Nephron progenitor cell (in vitro differentiated cells): Measurements from ENCODE around the gene TNKS2.
A peak's percentile ranks its signal among the peaks of the same experiment; 100 is the strongest.
"Not testable (repeated sequence)": the region's sequence is repeated elsewhere in the genome, so short reads cannot be mapped to it uniquely, and the experiment has no call there.

Source experiments
- DNase-seq: peaks from one replicate; pipeline ENCODE4 v3.0.0; 2021
- H3K27ac Mint-ChIP-seq: 2 replicates; pipeline ENCODE4 v1.8.0; 2021; ENCODE audit warnings: mild to moderate bottlenecking, moderate library complexity, mixed read lengths
- H3K27me3 Mint-ChIP-seq: 2 replicates; pipeline ENCODE4 v1.8.0; 2021; ENCODE audit warnings: mild to moderate bottlenecking, low read depth, mixed read lengths; ENCODE audit not compliant: poor library complexity
- H3K36me3 Mint-ChIP-seq: 2 replicates; pipeline ENCODE4 v1.8.0; 2021; ENCODE audit warnings: low read depth, mixed read lengths
- H3K4me1 Mint-ChIP-seq: 2 replicates; pipeline ENCODE4 v1.8.0; 2021; ENCODE audit warnings: mixed read lengths
- H3K4me3 Mint-ChIP-seq: 2 replicates; pipeline ENCODE4 v1.8.0; 2021; ENCODE audit warnings: mild to moderate bottlenecking, moderate library complexity, mixed read lengths
- H3K9me3 Mint-ChIP-seq: 2 replicates; pipeline ENCODE4 v1.8.0; 2021; ENCODE audit warnings: mild to moderate bottlenecking, moderate library complexity, mixed read lengths
- CTCF ChIP-seq: fragments of 200-600 bp; sonication (generic); IDR thresholded peaks from 2 replicates; pipeline ENCODE4 v1.5.0; 2021; ENCODE audit warnings: antibody characterized with exemption

The TNKS2 gene

DNA sequence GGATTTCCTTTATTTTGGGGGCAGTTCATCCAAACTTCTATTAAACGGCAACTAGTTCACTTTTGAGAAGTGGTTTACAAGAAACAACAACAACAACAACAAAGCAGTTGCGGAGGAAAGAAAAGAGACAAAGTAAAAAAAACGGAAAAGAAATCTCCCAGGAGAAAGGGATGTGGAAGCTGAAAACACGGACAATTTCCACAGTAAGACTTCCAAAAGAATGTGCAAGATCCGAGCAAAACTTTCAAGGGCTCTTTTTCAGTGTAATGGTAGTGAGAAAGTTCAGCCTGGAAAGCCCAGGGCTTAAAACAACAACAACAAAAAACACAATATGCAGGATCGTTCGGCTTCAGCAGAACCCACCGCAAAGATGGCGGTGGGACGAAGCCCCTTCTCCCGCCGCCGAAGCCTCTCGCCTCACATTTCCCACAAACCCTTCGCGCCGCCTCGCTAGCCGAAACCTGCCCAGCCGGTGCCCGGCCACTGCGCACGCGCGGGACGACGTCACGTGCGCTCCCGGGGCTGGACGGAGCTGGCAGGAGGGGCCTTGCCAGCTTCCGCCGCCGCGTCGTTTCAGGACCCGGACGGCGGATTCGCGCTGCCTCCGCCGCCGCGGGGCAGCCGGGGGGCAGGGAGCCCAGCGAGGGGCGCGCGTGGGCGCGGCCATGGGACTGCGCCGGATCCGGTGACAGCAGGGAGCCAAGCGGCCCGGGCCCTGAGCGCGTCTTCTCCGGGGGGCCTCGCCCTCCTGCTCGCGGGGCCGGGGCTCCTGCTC, at the start of gene TNKS2:
Gene TNKS2 (plus strand): TSS at position 553 of the 775 bp plus-strand sequence. CDS start 265 bp downstream, outside the sequence.
- Mint-ChIP-seq H3K36me3 (peaks cover 34% of the 10 kb centered on the region), H3K4me1 (peaks cover 52% of the 10 kb centered on the region), H3K4me3 (peak within 1 kb of the TSS; percentile 99), H3K27ac (peak within 1 kb of the TSS; percentile 99), H3K27me3 (peaks cover 3% of the 10 kb centered on the region), H3K9me3 (no peaks in the 10 kb centered on the region)
- no peak for TF ChIP-seq CTCF
- DNase-seq, result peak; percentile 97

DNA sequence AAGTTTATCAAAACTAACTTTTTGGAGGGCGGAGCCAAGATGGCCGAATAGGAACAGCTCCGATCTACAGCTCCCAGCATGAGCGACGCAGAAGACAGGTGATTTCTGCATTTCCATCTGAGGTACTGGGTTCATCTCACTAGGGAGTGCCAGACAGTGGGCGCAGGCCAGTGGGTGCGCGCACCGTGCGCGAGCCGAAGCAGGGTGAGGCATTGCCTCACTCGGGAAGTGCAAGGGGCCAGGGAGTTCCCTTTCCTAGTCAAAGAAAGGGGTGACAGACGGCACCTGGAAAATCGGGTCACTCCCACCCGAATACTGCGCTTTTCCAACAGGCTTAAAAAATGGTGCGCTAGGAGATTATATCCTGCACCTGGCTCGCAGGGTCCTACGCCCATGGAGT, 48.6 kb upstream of the TNKS2 start:
- H3K27me3 Mint-ChIP-seq, DNase-seq, H3K4me1 Mint-ChIP-seq, H3K36me3 Mint-ChIP-seq, H3K27ac Mint-ChIP-seq, H3K4me3 Mint-ChIP-seq: not testable (repeated sequence)
- peaks cover 58% of the 10 kb centered on the region for H3K9me3 Mint-ChIP-seq

- Mint-ChIP-seq H3K9me3 (peaks cover 33% of the 10 kb centered on the region), H3K4me3 (no peak overlapping the region), H3K27me3 (no peaks in the 10 kb centered on the region), H3K27ac (no peak overlapping the region), H3K36me3 (no peaks in the 10 kb centered on the region), H3K4me1 (no peaks in the 10 kb centered on the region)
- TF ChIP-seq CTCF, result no peak
- no peak for DNase-seq
Measured at GRCh38 chr10:91756286-91756685, 41.9 kb upstream of the TNKS2 start.

- H3K4me1 Mint-ChIP-seq, result no peaks in the 10 kb centered on the region
- peaks cover 44% of the 10 kb centered on the region for H3K9me3 Mint-ChIP-seq
- peak overlapping the region; percentile 16 for H3K27ac Mint-ChIP-seq
- DNase-seq, result no peak
- no peaks in the 10 kb centered on the region for H3K27me3 Mint-ChIP-seq
- no peaks in the 10 kb centered on the region for H3K36me3 Mint-ChIP-seq
- TF ChIP-seq CTCF, result peak; percentile 23
- H3K4me3 Mint-ChIP-seq, result no peak overlapping the region
Measured at GRCh38 chr10:91758303-91759146, 39.7 kb upstream of the TNKS2 start.

- no peak for DNase-seq
- TF ChIP-seq CTCF, result no peak
- Mint-ChIP-seq H3K4me3 (no peak overlapping the region), H3K36me3 (no peaks in the 10 kb centered on the region), H3K27me3 (no peaks in the 10 kb centered on the region), H3K4me1 (no peaks in the 10 kb centered on the region), H3K27ac (no peak overlapping the region), H3K9me3 (peaks cover 42% of the 10 kb centered on the region)
Measured at GRCh38 chr10:91759581-91759986, 38.6 kb upstream of the TNKS2 start.

- no peak for DNase-seq
- Mint-ChIP-seq H3K9me3 (peaks cover 33% of the 10 kb centered on the region), H3K27me3 (no peaks in the 10 kb centered on the region), H3K4me3 (no peak overlapping the region), H3K27ac (no peak overlapping the region), H3K36me3 (no peaks in the 10 kb centered on the region), H3K4me1 (no peaks in the 10 kb centered on the region)
- no peak for TF ChIP-seq CTCF
Measured at GRCh38 chr10:91761721-91762120, 36.5 kb upstream of the TNKS2 start.
